ENCODE results near the gene ITGB6.
"Not testable (repeated sequence)": the region's sequence is repeated elsewhere in the genome, so short reads cannot be mapped to it uniquely, and the experiment has no call there.

Gene ITGB6

GRCh38 chr2:160181146-160181836 is 18.8 kb downstream of the ITGB6 start:
- not testable (repeated sequence) for DNase-seq (ENCODE audit: low read depth)

DNA sequence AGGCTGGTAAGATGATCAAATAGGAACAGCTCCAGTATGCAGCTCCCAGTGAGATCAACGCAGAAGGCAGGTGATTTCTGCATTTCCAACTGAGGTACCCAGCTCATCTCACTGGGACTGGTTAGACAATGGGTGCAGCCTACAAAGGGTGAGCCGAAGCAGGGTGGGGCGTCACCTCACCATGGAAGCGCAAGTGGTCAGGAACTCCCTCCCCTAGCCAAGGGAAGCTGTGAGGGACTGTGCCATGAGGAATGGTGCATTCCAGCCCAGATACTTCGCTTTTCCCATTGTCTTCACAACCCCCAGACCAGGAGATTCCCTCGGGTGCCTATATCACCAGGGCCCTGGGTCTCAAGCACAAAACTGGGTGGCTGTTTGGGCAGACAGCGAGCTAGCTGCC is 19.4 kb downstream of the ITGB6 start:
- not testable (repeated sequence) for DNase-seq (ENCODE audit: low read depth)

DNA sequence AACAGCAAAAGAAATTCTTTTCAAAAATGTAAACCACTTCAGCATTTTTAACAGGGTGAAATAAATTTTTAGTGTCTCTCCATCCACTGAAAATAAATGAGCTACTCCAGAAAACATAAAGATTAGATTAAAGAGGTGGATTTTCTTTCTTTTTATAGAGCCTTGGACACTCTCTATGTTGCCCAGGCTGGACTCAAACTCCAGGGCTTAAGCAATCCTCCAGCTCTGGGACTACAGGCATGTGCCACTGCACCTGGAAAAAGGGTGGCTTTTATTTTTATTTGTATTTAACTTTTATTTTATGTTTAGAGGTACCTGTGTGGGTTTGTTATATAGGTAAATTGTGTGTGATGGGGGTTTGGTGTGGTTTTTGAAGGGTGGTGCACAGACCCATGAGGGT is 19.9 kb downstream of the ITGB6 start:
- DNase-seq (ENCODE audit: low read depth), result no peak

GRCh38 chr2:160175169-160176134 is 24.6 kb downstream of the ITGB6 start:
- no peak for DNase-seq (ENCODE audit: low read depth)

GRCh38 chr2:160174322-160174721 is 25.8 kb downstream of the ITGB6 start:
- DNase-seq (ENCODE audit: low read depth), result no peak

GRCh38 chr2:160169988-160170387 is 30.1 kb downstream of the ITGB6 start:
- no peak for DNase-seq (ENCODE audit: low read depth)

- DNase-seq (ENCODE audit: low read depth), result no peak
These were observed 30.6 kb downstream of the ITGB6 start for GRCh38 chr2:160169471-160169870.

DNA sequence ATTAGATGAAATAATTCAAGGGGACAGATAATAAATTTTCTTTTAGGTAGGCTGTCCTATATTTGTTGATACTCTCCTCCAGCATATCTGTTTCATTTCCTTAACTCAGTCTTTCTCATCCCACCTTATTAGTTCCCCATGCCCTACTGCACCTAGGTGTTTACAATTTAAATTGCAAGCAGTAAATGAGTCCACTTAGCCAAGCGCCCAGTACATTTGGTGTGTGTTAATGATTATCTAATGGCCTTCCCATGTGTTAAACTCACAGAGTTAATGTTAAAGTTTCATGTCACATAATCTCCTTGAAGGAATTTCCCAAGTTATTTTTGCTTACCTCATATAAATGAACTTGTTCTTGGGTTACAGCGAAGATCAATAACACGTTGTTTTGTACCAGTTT is 31.2 kb downstream of the ITGB6 start:
- DNase-seq (ENCODE audit: low read depth), result no peak

GRCh38 chr2:160167089-160167740 is 32.9 kb downstream of the ITGB6 start:
- DNase-seq (ENCODE audit: low read depth), result no peak

DNA sequence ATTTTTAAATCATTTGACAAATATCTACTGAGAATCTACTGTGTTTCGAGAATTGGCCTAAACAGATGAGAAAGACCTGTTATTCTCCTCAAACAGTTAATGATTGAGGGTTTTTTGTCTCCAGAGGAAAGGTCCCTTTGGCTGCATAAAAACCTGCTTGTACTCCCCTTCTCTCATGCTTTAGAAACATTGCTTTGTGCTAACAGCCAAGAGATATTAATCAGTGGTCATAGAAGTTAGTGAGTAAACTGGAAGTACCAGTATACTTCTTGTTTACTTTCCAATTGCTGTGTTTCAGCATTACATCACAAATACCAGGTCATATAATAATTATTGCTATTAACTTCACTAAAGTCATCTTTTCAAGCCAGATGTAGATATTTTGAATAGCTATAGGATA is 34.1 kb downstream of the ITGB6 start:
- no peak for DNase-seq (ENCODE audit: low read depth)

GRCh38 chr2:160165081-160165480 is 35.0 kb downstream of the ITGB6 start:
- no peak for DNase-seq (ENCODE audit: low read depth)

DNA sequence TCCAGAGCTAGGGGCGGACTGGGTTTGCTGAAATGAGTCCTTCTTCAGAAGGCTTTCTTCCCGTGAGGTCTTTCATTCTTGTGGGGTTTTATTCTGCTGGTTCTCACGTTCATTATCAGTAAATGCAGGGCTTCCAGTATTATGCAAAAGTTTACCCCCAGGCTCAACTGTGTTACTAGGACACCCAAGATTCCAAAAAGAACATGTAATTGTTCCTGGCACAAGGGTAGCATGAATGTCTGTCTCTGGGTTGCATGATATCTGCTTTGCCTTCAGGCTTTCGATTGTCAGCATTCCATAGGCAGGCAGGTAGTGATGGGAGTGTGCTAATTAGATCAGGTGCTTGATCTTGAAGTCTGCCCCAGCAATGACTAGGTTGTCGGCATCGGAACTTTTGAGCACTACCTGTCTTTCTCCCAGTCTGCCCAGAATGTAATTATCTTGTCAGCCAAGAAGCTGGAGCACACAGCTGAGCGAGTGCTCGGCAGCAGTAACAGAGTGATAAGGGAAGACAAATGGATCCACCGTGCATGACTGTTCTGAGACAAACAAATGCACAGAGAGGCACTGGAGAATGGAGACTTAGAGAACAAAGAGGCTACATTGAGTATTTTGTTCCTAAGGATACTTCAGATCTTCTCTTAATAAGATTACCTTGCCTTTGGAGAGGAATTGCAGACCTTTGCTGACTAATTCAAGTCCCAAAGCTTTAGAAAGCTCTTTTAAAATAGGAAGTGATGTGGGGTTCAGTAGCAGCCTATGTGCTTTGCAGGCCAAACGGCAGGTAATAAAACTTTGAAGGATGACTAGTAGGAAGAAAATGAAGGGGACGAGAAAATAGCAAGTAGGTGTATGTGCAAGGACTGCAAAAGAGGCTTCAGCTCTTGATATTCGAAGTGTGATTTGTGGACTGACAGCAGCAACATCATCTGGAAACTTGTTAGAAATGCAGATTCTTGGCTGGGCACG is 41.9 kb downstream of the ITGB6 start:
- DNase-seq (ENCODE audit: low read depth), result no peak

- DNase-seq (ENCODE audit: low read depth), result no peak
These were observed 43.4 kb downstream of the ITGB6 start for GRCh38 chr2:160156665-160157064.

DNA sequence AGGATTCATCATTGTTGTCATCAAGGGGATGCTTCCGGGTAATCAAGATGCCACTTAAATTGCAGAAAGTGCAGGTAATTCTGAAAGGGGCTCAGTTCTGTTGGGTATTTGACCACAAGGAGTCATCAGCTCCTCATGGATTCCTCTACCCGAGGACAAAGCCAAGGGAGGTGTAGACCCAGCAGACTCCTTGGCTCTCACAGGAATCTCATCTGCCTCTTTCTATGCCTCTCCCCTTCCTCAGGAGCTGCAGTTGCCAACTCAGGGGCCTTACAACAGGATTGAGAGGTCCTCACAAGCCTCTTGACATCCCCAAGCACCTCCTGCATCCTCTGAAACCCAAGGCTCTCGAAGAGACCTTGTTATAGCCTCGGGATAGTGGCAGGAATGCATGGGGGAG is 44.0 kb downstream of the ITGB6 start:
- DNase-seq (ENCODE audit: low read depth), result no peak

DNA sequence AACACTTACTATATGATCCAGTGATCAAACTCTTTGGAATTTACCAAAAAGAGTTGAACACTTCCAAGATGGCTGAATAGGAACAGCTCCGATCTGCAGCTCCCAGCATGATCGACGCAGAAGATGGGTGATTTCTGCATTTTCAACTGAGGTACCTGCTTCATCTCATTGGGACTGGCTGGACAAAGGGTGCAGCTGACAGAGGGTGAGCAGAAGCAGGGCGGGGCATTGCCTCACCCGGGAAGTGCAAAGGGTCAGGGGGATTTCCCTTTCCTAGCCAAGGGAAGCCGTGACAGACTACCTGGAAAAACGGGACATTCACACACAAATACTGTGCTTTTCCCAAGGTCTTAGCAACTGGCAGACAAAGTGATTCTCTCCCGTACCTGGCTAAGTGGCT is 51.7 kb downstream of the ITGB6 start:
- not testable (repeated sequence) for DNase-seq (ENCODE audit: low read depth)

- no peak for DNase-seq (ENCODE audit: low read depth)
These were observed 54.6 kb downstream of the ITGB6 start for GRCh38 chr2:160145471-160145870.

- no peak for DNase-seq (ENCODE audit: low read depth)
These were observed 55.6 kb downstream of the ITGB6 start for GRCh38 chr2:160144280-160144990.

GRCh38 chr2:160142472-160142871 is 57.6 kb downstream of the ITGB6 start:
- DNase-seq (ENCODE audit: low read depth), result no peak

DNA sequence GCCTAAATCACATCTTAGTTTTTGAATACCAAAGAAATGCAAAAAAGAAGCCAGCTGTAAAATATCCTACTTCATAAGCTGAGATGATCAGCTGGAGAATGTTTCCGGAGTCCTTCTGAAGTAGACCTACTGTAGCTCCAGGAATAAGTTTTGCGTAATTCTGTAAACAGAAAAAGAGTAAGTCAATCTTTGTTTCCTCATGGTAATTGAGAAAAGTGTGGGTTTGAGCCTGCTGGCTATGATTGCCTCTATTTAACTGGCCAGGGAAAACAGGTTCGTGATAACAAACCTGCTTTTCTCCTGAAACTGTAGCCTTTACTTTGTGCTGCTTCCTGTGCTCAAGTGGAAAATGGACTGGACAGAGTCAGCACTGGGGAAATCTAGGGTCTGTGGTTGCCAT is 58.2 kb downstream of the ITGB6 start:
- DNase-seq (ENCODE audit: low read depth), result no peak

DNA sequence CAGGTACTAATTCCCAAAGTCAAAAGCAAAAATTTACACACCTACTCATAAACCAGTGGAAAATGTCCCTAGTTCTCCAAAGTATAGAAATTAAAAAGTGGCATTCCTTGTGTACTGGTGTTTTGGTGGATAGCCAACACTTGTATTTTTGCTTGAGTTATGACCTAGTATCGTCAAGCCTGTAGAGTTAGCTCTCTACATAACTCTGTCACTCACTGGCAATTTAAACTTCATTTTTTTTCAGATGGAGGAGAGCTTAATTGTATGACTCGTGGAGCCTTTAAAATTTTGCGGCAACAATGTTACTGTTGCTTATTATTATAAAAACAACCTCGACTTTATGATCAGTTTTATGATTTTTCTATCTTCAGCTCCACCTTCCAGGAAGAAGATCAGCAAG is 58.7 kb downstream of the ITGB6 start:
- no peak for DNase-seq (ENCODE audit: low read depth)

DNA sequence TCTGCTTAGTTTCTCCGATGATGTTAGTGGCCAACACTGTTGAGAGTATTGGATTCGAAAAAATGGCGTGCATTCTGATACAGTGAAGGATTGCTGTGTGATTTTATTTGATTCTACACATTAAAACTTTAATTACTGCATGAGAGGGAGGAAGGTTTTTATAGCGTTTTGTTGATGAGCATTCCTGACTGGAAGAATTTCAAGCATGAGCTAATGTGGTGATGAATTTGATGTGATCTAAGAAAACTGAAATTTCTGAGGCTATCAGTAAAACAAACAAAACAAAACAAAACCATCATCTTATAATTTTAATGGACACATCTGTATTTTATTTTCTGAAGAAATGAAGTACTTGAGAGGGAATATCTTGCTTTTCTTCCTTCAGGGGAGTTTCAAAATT is 59.6 kb downstream of the ITGB6 start:
- no peak for DNase-seq (ENCODE audit: low read depth)
